GM06990 (cell line): ENCODE data around the gene MTMR10.

ENCODE experiments used
- DNase-seq: peaks from one replicate; pipeline ENCODE4 v3.0.0-alpha.2; 2011; ENCODE audit not compliant: insufficient read length; ENCODE audit errors: extremely low read depth
- H3K27me3 ChIP-seq: replicated peaks from 2 replicates; pipeline ENCODE4 v1.6.0; 2011; ENCODE audit warnings: low read length; ENCODE audit not compliant: control insufficient read depth, insufficient read depth
- H3K36me3 ChIP-seq: 2 replicates; pipeline ENCODE4 v1.5.1; 2011; ENCODE audit warnings: low read length; ENCODE audit not compliant: control insufficient read depth, insufficient read depth
- H3K4me3 ChIP-seq: replicated peaks from 2 replicates; pipeline ENCODE4 v1.5.1; 2011; ENCODE audit warnings: low read depth, mild to moderate bottlenecking, control low read depth, low read length
- CTCF ChIP-seq: IDR thresholded peaks from 2 replicates; pipeline ENCODE4 v1.5.1; 2011; ENCODE audit warnings: low read length, control low read depth, mild to moderate bottlenecking, inconsistent platforms; ENCODE audit not compliant: insufficient read depth, poor library complexity, severe bottlenecking

The MTMR10 gene

GRCh38 chr15:31010036-31010435 is 18.6 kb upstream of the MTMR10 start:
- Histone ChIP-seq H3K4me3 (no peak overlapping the region), H3K27me3 (no peaks in the 10 kb centered on the region), H3K36me3 (no peaks in the 10 kb centered on the region)
- no peak for TF ChIP-seq CTCF
- DNase-seq: no peak

GRCh38 chr15:31005660-31006059 is 14.2 kb upstream of the MTMR10 start:
- H3K4me3 ChIP-seq: no peak overlapping the region
- H3K27me3 ChIP-seq: no peaks in the 10 kb centered on the region
- peak; percentile 30 for DNase-seq
- H3K36me3 ChIP-seq: no peaks in the 10 kb centered on the region
- TF ChIP-seq CTCF: no peak

- Histone ChIP-seq H3K4me3 (no peak overlapping the region), H3K27me3 (no peaks in the 10 kb centered on the region), H3K36me3 (no peaks in the 10 kb centered on the region)
- TF ChIP-seq CTCF: no peak
- DNase-seq: peak; percentile 78
Measured at GRCh38 chr15:31004220-31004733, 12.8 kb upstream of the MTMR10 start.

- TF ChIP-seq CTCF: no peak
- no peaks in the 10 kb centered on the region for H3K36me3 ChIP-seq
- DNase-seq: no peak
- H3K27me3 ChIP-seq: no peaks in the 10 kb centered on the region
- H3K4me3 ChIP-seq: no peak overlapping the region
Measured at GRCh38 chr15:31001702-31002101, 10.3 kb upstream of the MTMR10 start.

- Histone ChIP-seq H3K4me3 (no peak overlapping the region), H3K27me3 (no peaks in the 10 kb centered on the region), H3K36me3 (no peaks in the 10 kb centered on the region)
- TF ChIP-seq CTCF: no peak
- DNase-seq: no peak
Measured at GRCh38 chr15:30999729-31000128, 8.3 kb upstream of the MTMR10 start.

- Histone ChIP-seq H3K4me3 (no peak overlapping the region), H3K36me3 (no peaks in the 10 kb centered on the region), H3K27me3 (no peaks in the 10 kb centered on the region)
- no peak for DNase-seq
- no peak for TF ChIP-seq CTCF
Measured at GRCh38 chr15:30997270-30997669, 5.8 kb upstream of the MTMR10 start.
